Measurements from ENCODE around the gene RNF213.

RNF213 gene

DNA sequence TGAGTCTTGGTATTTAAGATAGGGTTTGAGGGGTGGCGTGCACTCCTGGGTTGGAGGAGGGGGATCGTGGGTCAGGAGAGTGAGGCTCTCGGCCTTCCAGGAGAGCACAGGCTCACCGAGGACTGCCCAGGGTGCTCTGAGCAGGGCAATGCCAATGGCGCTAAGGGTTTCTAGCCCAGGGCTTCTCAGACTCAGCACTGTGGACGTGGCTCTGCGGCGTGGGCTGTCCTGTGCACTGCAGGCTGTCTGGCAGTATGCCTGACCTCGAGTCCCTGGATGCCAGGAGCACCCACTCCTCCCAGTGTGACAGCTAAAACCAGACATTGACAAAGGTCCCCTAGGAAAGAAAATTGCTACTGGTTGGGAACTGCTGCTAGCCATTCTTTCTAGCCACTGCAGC, 117.1 kb downstream of the RNF213 start:
- no peak overlapping the region for H3K4me3 ChIP-seq (ENCODE audit: low read depth in 1 of 2, low read length in 1 of 2)
- TF ChIP-seq, protein P1, sequence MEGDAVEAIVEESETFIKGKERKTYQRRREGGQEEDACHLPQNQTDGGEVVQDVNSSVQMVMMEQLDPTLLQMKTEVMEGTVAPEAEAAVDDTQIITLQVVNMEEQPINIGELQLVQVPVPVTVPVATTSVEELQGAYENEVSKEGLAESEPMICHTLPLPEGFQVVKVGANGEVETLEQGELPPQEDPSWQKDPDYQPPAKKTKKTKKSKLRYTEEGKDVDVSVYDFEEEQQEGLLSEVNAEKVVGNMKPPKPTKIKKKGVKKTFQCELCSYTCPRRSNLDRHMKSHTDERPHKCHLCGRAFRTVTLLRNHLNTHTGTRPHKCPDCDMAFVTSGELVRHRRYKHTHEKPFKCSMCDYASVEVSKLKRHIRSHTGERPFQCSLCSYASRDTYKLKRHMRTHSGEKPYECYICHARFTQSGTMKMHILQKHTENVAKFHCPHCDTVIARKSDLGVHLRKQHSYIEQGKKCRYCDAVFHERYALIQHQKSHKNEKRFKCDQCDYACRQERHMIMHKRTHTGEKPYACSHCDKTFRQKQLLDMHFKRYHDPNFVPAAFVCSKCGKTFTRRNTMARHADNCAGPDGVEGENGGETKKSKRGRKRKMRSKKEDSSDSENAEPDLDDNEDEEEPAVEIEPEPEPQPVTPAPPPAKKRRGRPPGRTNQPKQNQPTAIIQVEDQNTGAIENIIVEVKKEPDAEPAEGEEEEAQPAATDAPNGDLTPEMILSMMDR (IDR thresholded peaks at IDR 0.05): no peak
- H3K36me3 ChIP-seq: peaks cover 100% of the 10 kb centered on the region
- no peaks in the 10 kb centered on the region for H3K9me3 ChIP-seq
- H3K4me1 ChIP-seq (ENCODE audit: control insufficient read depth in 1 of 2, insufficient read depth in 1 of 2, low read depth in 1 of 2, low read length in 1 of 2): no peaks in the 10 kb centered on the region
- no peaks in the 10 kb centered on the region for H3K27me3 ChIP-seq
- H3K27ac ChIP-seq: no peak overlapping the region

DNA sequence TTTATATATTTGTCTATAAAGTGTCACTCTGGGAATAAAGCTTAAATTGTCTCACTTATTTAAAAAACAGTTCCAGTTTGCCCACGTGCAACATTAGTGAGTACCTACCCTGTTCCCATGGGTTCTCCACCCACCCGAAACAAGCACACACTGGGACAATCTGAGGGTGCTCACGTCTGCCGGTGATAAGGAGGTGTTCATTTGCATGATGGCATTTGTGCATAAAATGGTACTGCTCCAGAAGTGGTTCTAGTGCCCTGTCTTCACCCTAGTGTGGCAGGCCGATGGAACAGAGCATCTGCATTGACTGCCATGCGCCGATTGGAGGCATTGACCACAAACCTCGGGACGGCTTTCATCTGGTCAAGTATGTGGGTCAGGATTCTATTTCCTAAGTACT, 118.7 kb downstream of the RNF213 start:
- Histone ChIP-seq H3K27ac (no peak overlapping the region), H3K27me3 (no peaks in the 10 kb centered on the region), H3K9me3 (no peaks in the 10 kb centered on the region), H3K4me3 (ENCODE audit: low read depth in 1 of 2, low read length in 1 of 2) (no peak overlapping the region), H3K36me3 (peaks cover 100% of the 10 kb centered on the region), H3K4me1 (ENCODE audit: control insufficient read depth in 1 of 2, insufficient read depth in 1 of 2, low read depth in 1 of 2, low read length in 1 of 2) (no peaks in the 10 kb centered on the region)
- TF ChIP-seq, protein P1 (IDR thresholded peaks at IDR 0.05): no peak

DNA sequence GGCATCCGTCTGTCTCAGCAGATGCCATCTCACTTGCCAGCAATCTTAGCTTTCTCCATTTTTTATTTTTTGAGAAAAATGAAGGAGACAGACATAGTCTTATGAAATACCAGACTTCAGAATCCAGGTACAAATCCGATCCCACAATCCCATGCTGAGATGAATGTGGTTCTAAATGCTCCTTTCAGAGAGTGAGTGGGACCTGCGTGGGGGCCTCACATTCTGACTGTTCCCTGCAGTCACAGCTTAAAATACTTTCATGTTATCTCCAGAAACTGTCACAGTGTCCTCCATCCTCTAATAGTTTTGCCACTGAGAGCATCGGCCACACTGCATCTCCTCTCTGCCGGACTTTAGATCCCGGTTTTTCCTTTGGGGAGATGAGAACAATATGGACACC, 119.4 kb downstream of the RNF213 start:
- H3K36me3 ChIP-seq: peaks cover 100% of the 10 kb centered on the region
- H3K9me3 ChIP-seq: no peaks in the 10 kb centered on the region
- no peak overlapping the region for H3K4me3 ChIP-seq (ENCODE audit: low read depth in 1 of 2, low read length in 1 of 2)
- H3K4me1 ChIP-seq (ENCODE audit: control insufficient read depth in 1 of 2, insufficient read depth in 1 of 2, low read depth in 1 of 2, low read length in 1 of 2): no peaks in the 10 kb centered on the region
- no peak overlapping the region for H3K27ac ChIP-seq
- no peaks in the 10 kb centered on the region for H3K27me3 ChIP-seq
- TF ChIP-seq, protein P1 (IDR thresholded peaks at IDR 0.05): no peak

GRCh38 chr17:80380555-80381002, 119.9 kb downstream of the RNF213 start:
- Histone ChIP-seq H3K27ac (no peak overlapping the region), H3K27me3 (no peaks in the 10 kb centered on the region), H3K4me1 (ENCODE audit: control insufficient read depth in 1 of 2, insufficient read depth in 1 of 2, low read depth in 1 of 2, low read length in 1 of 2) (no peaks in the 10 kb centered on the region), H3K4me3 (ENCODE audit: low read depth in 1 of 2, low read length in 1 of 2) (no peak overlapping the region), H3K9me3 (no peaks in the 10 kb centered on the region), H3K36me3 (peaks cover 100% of the 10 kb centered on the region)
- TF ChIP-seq, protein P1 (IDR thresholded peaks at IDR 0.05): no peak

- Histone ChIP-seq H3K27ac (no peak overlapping the region), H3K36me3 (peaks cover 100% of the 10 kb centered on the region), H3K4me1 (ENCODE audit: control insufficient read depth in 1 of 2, insufficient read depth in 1 of 2, low read depth in 1 of 2, low read length in 1 of 2) (no peaks in the 10 kb centered on the region), H3K27me3 (no peaks in the 10 kb centered on the region), H3K4me3 (ENCODE audit: low read depth in 1 of 2, low read length in 1 of 2) (no peak overlapping the region), H3K9me3 (no peaks in the 10 kb centered on the region)
- TF ChIP-seq, protein P1 (IDR thresholded peaks at IDR 0.05): no peak
These were observed 120.8 kb downstream of the RNF213 start for GRCh38 chr17:80381416-80381923.

DNA sequence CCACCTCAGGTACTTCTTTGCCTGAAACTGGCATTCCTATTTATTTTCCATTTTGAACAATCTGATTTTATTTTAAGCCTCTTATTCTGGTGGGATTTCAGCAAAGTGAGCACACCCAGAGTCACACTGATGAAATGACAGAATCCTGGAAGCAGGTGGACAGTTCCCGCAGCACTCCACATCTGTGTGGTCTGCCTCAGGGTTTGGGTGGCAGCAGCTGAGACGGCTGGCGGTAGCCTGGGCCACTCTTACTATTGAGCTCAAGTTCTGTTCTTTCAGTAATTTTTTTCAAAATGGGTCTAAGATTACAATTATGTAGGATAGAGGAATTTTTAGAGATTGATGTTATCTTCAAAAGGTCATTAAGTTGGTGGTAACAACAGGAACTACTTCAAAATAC, 121.8 kb downstream of the RNF213 start:
- Histone ChIP-seq H3K4me1 (ENCODE audit: control insufficient read depth in 1 of 2, insufficient read depth in 1 of 2, low read depth in 1 of 2, low read length in 1 of 2) (no peaks in the 10 kb centered on the region), H3K27me3 (no peaks in the 10 kb centered on the region), H3K9me3 (no peaks in the 10 kb centered on the region), H3K36me3 (peaks cover 100% of the 10 kb centered on the region), H3K4me3 (ENCODE audit: low read depth in 1 of 2, low read length in 1 of 2) (no peak overlapping the region), H3K27ac (no peak overlapping the region)
- TF ChIP-seq, protein P1 (IDR thresholded peaks at IDR 0.05): no peak
